ENCODE measurements around the gene ADAMTSL5. TPM values are rescaled to one million over a fixed set of nuclear protein-coding genes. Genes with fewer than 3 reads are reported as not detected.

Gene ADAMTSL5
- total and polyA plus RNA-seq, 2 of the 13 experiments (the other 11 are each of a cell fraction or from before 2014, with no cell fraction given) = 0.60 to 2.7 TPM

- TF ChIP-seq PTBP1 (IDR thresholded peaks at IDR 0.05; ENCODE audit: low read depth, low read length, poor library complexity, severe bottlenecking) (no peak), SATB2 (CRISPR knock-in tag; IDR thresholded peaks at IDR 0.05) (no peak), SMAD9 (CRISPR knock-in tag; IDR thresholded peaks at IDR 0.05) (no peak), MEIS2 (CRISPR knock-in tag; IDR thresholded peaks at IDR 0.05) (no peak), PREB (CRISPR knock-in tag; IDR thresholded peaks at IDR 0.05) (no peak), HES4 (CRISPR knock-in tag; IDR thresholded peaks at IDR 0.05; ENCODE audit: borderline replicate concordance) (no peak), SP140L (CRISPR knock-in tag; IDR thresholded peaks at IDR 0.05; ENCODE audit: borderline replicate concordance) (no peak), TCF7 (IDR thresholded peaks at IDR 0.05; ENCODE audit: low read depth) (no peak), ZNF687 (CRISPR knock-in tag; IDR thresholded peaks at IDR 0.05) (peak; percentile 51; the same call in 1 of the 2 replicates), THAP11 (CRISPR knock-in tag; IDR thresholded peaks at IDR 0.05) (no peak), HNRNPLL (IDR thresholded peaks at IDR 0.05; ENCODE audit: low read depth, low read length, poor library complexity, severe bottlenecking) (no peak), RBFOX2 (IDR thresholded peaks at IDR 0.05; ENCODE audit: low read depth, low read length) (0 out of 2 replicates have a peak, but pooled peaks have one; percentile 19), JDP2 (CRISPR knock-in tag; IDR thresholded peaks at IDR 0.05; ENCODE audit: borderline replicate concordance) (no peak), ZNF710 (CRISPR knock-in tag; IDR thresholded peaks at IDR 0.05; ENCODE audit: borderline replicate concordance) (no peak), PAWR (CRISPR knock-in tag; IDR thresholded peaks at IDR 0.05; ENCODE audit: borderline replicate concordance) (no peak), NFRKB (IDR thresholded peaks at IDR 0.05) (no peak), POLR2G (IDR thresholded peaks at IDR 0.05; ENCODE audit: low read depth, low read length) (0 out of 2 replicates have a peak, but pooled peaks have one; percentile 42), CERS6 (CRISPR knock-in tag; IDR thresholded peaks at IDR 0.05) (no peak)
- TF ChIP-seq, protein P1, sequence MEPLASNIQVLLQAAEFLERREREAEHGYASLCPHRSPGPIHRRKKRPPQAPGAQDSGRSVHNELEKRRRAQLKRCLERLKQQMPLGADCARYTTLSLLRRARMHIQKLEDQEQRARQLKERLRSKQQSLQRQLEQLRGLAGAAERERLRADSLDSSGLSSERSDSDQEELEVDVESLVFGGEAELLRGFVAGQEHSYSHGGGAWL (CRISPR knock-in tag; IDR thresholded peaks at IDR 0.05) = no peak
- TF ChIP-seq, protein P2, sequence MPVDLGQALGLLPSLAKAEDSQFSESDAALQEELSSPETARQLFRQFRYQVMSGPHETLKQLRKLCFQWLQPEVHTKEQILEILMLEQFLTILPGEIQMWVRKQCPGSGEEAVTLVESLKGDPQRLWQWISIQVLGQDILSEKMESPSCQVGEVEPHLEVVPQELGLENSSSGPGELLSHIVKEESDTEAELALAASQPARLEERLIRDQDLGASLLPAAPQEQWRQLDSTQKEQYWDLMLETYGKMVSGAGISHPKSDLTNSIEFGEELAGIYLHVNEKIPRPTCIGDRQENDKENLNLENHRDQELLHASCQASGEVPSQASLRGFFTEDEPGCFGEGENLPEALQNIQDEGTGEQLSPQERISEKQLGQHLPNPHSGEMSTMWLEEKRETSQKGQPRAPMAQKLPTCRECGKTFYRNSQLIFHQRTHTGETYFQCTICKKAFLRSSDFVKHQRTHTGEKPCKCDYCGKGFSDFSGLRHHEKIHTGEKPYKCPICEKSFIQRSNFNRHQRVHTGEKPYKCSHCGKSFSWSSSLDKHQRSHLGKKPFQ (CRISPR knock-in tag; IDR thresholded peaks at IDR 0.05; ENCODE audit: insufficient replicate concordance) = no peak
Observed at GRCh38 chr19:1468821-1469254, 44.0 kb downstream of the ADAMTSL5 start (continued).

All from HepG2 (cell line).